ENCODE measurements around the gene PAF1.
"Not testable (repeated sequence)": the region's sequence is repeated elsewhere in the genome, so short reads cannot be mapped to it uniquely, and the experiment has no call there.

PAF1 gene

GRCh38 chr19:39381910-39382611 lies 8.8 kb downstream of the PAF1 start:
- DNase-seq: no peak

- no peak for DNase-seq
Observed at GRCh38 chr19:39380521-39381502, 10.1 kb downstream of the PAF1 start.

- no peak for DNase-seq
Observed at GRCh38 chr19:39379865-39380396, 11.0 kb downstream of the PAF1 start.

- DNase-seq: not testable (repeated sequence)
Observed at GRCh38 chr19:39379366-39379765, 11.5 kb downstream of the PAF1 start.

GRCh38 chr19:39377373-39378362 lies 13.2 kb downstream of the PAF1 start:
- DNase-seq: no peak

- no peak for DNase-seq
Observed at GRCh38 chr19:39375929-39376328, 15.0 kb downstream of the PAF1 start.

- DNase-seq: no peak
Observed at GRCh38 chr19:39372941-39373340, 18.0 kb downstream of the PAF1 start.

- DNase-seq: no peak
Observed at GRCh38 chr19:39372047-39372802, 18.7 kb downstream of the PAF1 start.

- DNase-seq: no peak
Observed at GRCh38 chr19:39370735-39371134, 20.2 kb downstream of the PAF1 start.

GRCh38 chr19:39369200-39369599 lies 21.7 kb downstream of the PAF1 start:
- DNase-seq: no peak

GRCh38 chr19:39365531-39365930 lies 25.4 kb downstream of the PAF1 start:
- DNase-seq: no peak

GRCh38 chr19:39363901-39364457 lies 26.9 kb downstream of the PAF1 start:
- DNase-seq: no peak

- DNase-seq: no peak
Observed at GRCh38 chr19:39362682-39363657, 27.9 kb downstream of the PAF1 start.

GRCh38 chr19:39360599-39360998 lies 30.3 kb downstream of the PAF1 start:
- no peak for DNase-seq

GRCh38 chr19:39359026-39359425 lies 31.9 kb downstream of the PAF1 start:
- DNase-seq: no peak

GRCh38 chr19:39356647-39357046 lies 34.3 kb downstream of the PAF1 start:
- DNase-seq: no peak

GRCh38 chr19:39356073-39356472 lies 34.8 kb downstream of the PAF1 start:
- DNase-seq: no peak

GRCh38 chr19:39355253-39355652 lies 35.7 kb downstream of the PAF1 start:
- DNase-seq: no peak

- no peak for DNase-seq
Observed at GRCh38 chr19:39352381-39353255, 38.3 kb downstream of the PAF1 start.

Measured in SHP77 (cell line).